Activated T-cell treated with anti-CD3 and anti-CD28 coated beads, Interleukin-2, amount 50 U/mL, for 72 hours (primary cell): ENCODE results near the gene ADH4. TPM values are rescaled to one million over a fixed set of nuclear protein-coding genes. Genes with fewer than 3 reads are reported as not detected.

Experiments used
- ATAC-seq, 2 donors: fragments of 150-1000 bp; cut with Tn5 transposase; replicated peaks in 1 of 2; 2 replicates each; pipeline ENCODE4 v1.10.0; 2021; ENCODE audit warnings: moderate library complexity in 2 of 2, mild to moderate bottlenecking in 1 of 2
- DNase-seq, 2 donors: peaks; one replicate each; pipeline ENCODE4 v3.0.0; 2021 to 2022; ENCODE audit warnings: mixed read lengths in 1 of 2
- H3K27ac Mint-ChIP-seq: one replicate; pipeline ENCODE4 v1.8.0; 2022; ENCODE audit warnings: mild to moderate bottlenecking, moderate library complexity, mixed read lengths
- H3K27me3 Mint-ChIP-seq: one replicate; pipeline ENCODE4 v1.8.0; 2022; ENCODE audit warnings: low read depth, mixed read lengths
- H3K36me3 Mint-ChIP-seq, 2 donors: one replicate each; pipeline ENCODE4 v1.8.0; 2022; ENCODE audit warnings: mixed read lengths in 2 of 2, mild to moderate bottlenecking in 1 of 2; ENCODE audit not compliant: insufficient read depth in 2 of 2
- H3K4me1 Mint-ChIP-seq: one replicate; pipeline ENCODE4 v1.8.0; 2022; ENCODE audit warnings: low read depth, mixed read lengths
- H3K4me3 Mint-ChIP-seq, 2 donors: one replicate each; pipeline ENCODE4 v1.8.0; 2022; ENCODE audit warnings: mild to moderate bottlenecking in 2 of 2, mixed read lengths in 2 of 2, moderate library complexity in 2 of 2
- H3K9me3 Mint-ChIP-seq, 2 donors: one replicate each; pipeline ENCODE4 v1.8.0; 2022; ENCODE audit warnings: mixed read lengths in 2 of 2
- total RNA-seq, 2 donors: library from RNA; stranded (reverse); gene quantifications; one replicate each; pipeline ENCODE4 v1.2.3, GENCODE V29; 2022

ADH4 gene
- total RNA-seq, 2 donors from 2014 or later: not detected

DNA sequence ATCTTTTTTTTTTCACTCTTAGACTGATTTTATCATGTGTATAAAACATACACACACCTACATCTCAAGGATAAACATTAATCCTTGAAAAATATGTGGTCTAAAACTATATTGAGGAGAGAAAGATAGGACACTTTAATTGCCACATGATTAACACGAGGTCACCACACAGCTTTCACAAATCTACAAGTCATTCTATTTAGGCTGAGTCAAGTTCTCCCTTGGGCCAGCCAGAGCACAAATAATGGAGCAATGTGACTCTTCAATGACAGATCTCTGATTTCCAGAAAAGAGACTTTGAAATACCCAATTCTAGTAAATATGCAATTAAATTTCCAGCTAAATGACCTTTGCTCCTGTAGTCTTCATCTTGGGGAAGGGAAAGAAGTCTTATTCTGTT is 12.9 kb upstream of the ADH4 start:
- Mint-ChIP-seq H3K36me3 (no peaks in the 10 kb centered on the region), H3K27me3 (no peaks in the 10 kb centered on the region), H3K27ac (no peak overlapping the region), H3K9me3 (no peaks in the 10 kb centered on the region), H3K4me1 (no peaks in the 10 kb centered on the region), H3K4me3 (no peak overlapping the region)
- no peak for ATAC-seq
- DNase-seq: no peak

GRCh38 chr4:99154658-99155342 is 10.7 kb upstream of the ADH4 start:
- H3K4me1 Mint-ChIP-seq: no peaks in the 10 kb centered on the region
- H3K9me3 Mint-ChIP-seq: no peaks in the 10 kb centered on the region
- no peak overlapping the region for H3K4me3 Mint-ChIP-seq
- H3K27me3 Mint-ChIP-seq: no peaks in the 10 kb centered on the region
- ATAC-seq (no peak), DNase-seq (no peak)
- H3K36me3 Mint-ChIP-seq: no peaks in the 10 kb centered on the region
- no peak overlapping the region for H3K27ac Mint-ChIP-seq

- H3K36me3 Mint-ChIP-seq: no peaks in the 10 kb centered on the region
- H3K4me1 Mint-ChIP-seq: no peaks in the 10 kb centered on the region
- H3K27ac Mint-ChIP-seq: no peak overlapping the region
- no peak for ATAC-seq
- H3K27me3 Mint-ChIP-seq: no peaks in the 10 kb centered on the region
- no peak overlapping the region for H3K4me3 Mint-ChIP-seq
- DNase-seq: no peak
- H3K9me3 Mint-ChIP-seq: no peaks in the 10 kb centered on the region
Measured at GRCh38 chr4:99151995-99152394, 7.9 kb upstream of the ADH4 start.

- no peaks in the 10 kb centered on the region for H3K9me3 Mint-ChIP-seq
- no peak overlapping the region for H3K27ac Mint-ChIP-seq
- DNase-seq: no peak
- no peaks in the 10 kb centered on the region for H3K36me3 Mint-ChIP-seq
- no peaks in the 10 kb centered on the region for H3K27me3 Mint-ChIP-seq
- H3K4me3 Mint-ChIP-seq: no peak overlapping the region
- H3K4me1 Mint-ChIP-seq: no peaks in the 10 kb centered on the region
- no peak for ATAC-seq
Measured at GRCh38 chr4:99151452-99151851, 7.4 kb upstream of the ADH4 start.

- H3K4me3 Mint-ChIP-seq: no peak overlapping the region
- no peaks in the 10 kb centered on the region for H3K4me1 Mint-ChIP-seq
Measured at GRCh38 chr4:99149426-99150019, 5.4 kb upstream of the ADH4 start.

DNA sequence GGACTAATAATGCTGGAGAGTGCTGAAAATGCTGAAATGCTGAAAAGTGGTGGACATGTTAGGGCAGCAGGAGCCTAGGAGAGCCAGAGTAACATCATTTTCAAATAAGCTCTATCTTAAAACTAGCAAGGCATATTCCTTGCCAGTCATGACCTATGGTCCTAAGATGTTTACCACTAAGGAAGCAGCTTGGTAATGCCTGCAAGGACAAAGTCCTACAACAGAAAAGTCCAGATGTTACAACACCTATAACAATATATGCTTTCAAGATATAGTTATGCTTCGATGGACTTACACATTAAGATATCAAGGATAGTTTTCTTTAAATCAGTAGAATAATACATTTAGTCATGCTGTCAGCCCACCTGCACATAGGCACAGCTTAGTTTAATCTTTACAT is 4.5 kb upstream of the ADH4 start:
- no peak overlapping the region for H3K27ac Mint-ChIP-seq
- no peaks in the 10 kb centered on the region for H3K27me3 Mint-ChIP-seq
- H3K4me3 Mint-ChIP-seq: no peak overlapping the region
- H3K36me3 Mint-ChIP-seq: no peaks in the 10 kb centered on the region
- no peak for DNase-seq
- ATAC-seq: no peak
- no peaks in the 10 kb centered on the region for H3K9me3 Mint-ChIP-seq
- no peaks in the 10 kb centered on the region for H3K4me1 Mint-ChIP-seq

More at GRCh38 chr4:99149426-99150019, 5.4 kb upstream of the ADH4 start:
- DNase-seq (no peak), ATAC-seq (no peak)
- H3K9me3 Mint-ChIP-seq: no peaks in the 10 kb centered on the region
- no peaks in the 10 kb centered on the region for H3K36me3 Mint-ChIP-seq
- H3K27ac Mint-ChIP-seq: no peak overlapping the region
- H3K27me3 Mint-ChIP-seq: no peaks in the 10 kb centered on the region

GRCh38 chr4:99144587-99144986 is 490 bp upstream of the ADH4 start:
- no peaks in the 10 kb centered on the region for H3K9me3 Mint-ChIP-seq
- no peak overlapping the region for H3K27ac Mint-ChIP-seq
- no peaks in the 10 kb centered on the region for H3K4me1 Mint-ChIP-seq
- no peaks in the 10 kb centered on the region for H3K27me3 Mint-ChIP-seq
- H3K4me3 Mint-ChIP-seq: no peak overlapping the region
- DNase-seq: no peak
- no peak for ATAC-seq
- H3K36me3 Mint-ChIP-seq: no peaks in the 10 kb centered on the region

- Mint-ChIP-seq H3K9me3 (no peaks in the 10 kb centered on the region), H3K27ac (no peak overlapping the region), H3K4me3 (no peak overlapping the region), H3K27me3 (no peaks in the 10 kb centered on the region), H3K36me3 (no peaks in the 10 kb centered on the region), H3K4me1 (no peaks in the 10 kb centered on the region)
- no peak for DNase-seq
- no peak for ATAC-seq
Measured at GRCh38 chr4:99136329-99136728, 7.8 kb downstream of the ADH4 start.

DNA sequence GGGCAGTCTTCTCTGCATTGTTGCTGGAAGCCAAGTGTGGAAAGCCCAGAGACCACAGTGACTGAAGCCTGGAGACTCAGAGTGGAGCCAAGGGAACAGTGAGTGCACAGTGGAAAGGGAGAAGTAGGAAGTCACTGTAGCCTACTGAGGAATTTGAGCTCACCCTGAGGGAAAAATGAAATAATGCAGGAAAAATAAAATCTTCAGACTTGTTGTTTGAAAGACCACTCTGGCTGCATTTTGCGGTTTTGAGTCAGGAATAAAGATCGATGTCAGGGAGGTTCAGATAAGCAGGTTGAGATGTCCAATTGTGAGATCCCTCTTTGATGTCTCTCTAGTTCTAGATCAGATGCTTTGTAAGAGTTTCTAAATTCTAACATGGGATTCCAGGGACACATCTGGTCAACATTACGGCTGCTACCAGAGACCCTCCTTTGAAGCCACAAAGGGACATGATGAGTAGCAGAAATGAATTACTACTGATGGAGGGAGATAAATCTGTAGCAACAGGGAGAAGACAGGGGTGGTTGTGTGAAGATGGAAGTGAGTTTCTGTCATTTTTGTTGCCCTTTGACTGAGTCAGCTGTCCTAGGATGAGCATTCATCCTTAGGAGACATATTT is 8.4 kb downstream of the ADH4 start:
- Mint-ChIP-seq H3K4me3 (no peak overlapping the region), H3K27me3 (no peaks in the 10 kb centered on the region), H3K9me3 (no peaks in the 10 kb centered on the region), H3K36me3 (no peaks in the 10 kb centered on the region), H3K27ac (no peak overlapping the region), H3K4me1 (no peaks in the 10 kb centered on the region)
- ATAC-seq (no peak), DNase-seq (no peak)

DNA sequence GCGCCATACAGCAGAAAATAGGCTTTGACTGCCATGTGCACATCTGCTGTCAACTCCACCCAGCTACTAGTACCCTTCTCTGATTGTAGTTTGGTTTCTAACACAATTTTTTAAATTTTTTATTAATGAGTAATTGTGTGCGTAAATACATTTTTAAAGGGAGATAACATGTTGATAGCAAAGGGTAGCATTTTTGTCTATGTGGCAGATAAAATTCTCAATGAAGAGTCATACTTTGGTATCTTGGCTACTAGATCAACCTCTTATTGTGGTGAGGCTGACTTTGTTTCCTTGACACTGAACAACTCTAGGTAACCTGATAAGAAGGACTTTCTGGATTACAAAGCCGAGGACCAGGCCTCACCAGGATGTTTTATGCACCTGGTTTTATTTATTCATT is 9.5 kb downstream of the ADH4 start:
- H3K9me3 Mint-ChIP-seq: no peaks in the 10 kb centered on the region
- H3K36me3 Mint-ChIP-seq: peaks cover 0 to 1% of the 10 kb centered on the region in 2 donors
- no peaks in the 10 kb centered on the region for H3K4me1 Mint-ChIP-seq
- no peak overlapping the region for H3K4me3 Mint-ChIP-seq
- H3K27ac Mint-ChIP-seq: no peak overlapping the region
- ATAC-seq (no peak), DNase-seq (no peak)
- H3K27me3 Mint-ChIP-seq: no peaks in the 10 kb centered on the region

DNA sequence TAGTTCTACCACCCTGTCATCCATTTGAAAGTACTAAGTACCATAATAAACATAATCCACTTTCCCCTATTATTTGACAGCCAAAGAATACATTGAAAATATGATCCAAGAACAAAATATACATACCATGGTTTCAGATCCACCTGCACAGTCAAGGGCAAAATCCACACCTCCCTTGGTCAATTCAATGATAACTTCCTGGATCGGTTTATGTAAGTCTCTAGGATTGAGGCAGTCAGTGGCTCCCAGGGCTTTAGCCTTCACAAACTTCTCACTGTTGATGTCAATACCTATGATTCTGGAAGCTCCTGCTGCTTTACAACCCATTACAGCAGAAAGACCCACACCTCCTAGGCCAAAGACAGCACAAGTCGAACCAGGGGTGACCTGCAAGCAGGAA is 12.7 kb downstream of the ADH4 start:
- peaks cover 0 to 1% of the 10 kb centered on the region in 2 donors for H3K36me3 Mint-ChIP-seq
- H3K9me3 Mint-ChIP-seq: no peaks in the 10 kb centered on the region
- H3K27ac Mint-ChIP-seq: no peak overlapping the region
- DNase-seq (no peak), ATAC-seq (no peak)
- H3K27me3 Mint-ChIP-seq: no peaks in the 10 kb centered on the region
- no peaks in the 10 kb centered on the region for H3K4me1 Mint-ChIP-seq
- no peak overlapping the region for H3K4me3 Mint-ChIP-seq

DNA sequence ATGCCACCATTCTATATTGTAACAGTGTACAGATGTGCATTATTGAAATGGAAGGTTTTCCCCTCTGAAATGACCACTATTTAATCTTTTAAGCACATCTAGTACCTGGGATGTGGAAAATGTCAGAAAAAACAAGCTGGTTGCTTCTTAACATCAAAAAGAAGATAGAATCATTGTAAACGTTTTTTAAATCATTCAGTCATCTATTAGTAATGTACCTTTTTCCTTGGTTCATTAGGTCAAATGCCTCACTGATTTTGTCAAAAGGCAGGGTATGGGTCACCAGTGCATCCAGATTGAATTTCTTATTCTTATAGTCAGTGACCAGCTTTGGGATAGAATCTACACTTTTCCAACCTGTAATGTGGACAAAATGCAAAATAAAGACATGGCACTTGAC is 17.7 kb downstream of the ADH4 start:
- DNase-seq (no peak), ATAC-seq (no peak)
- Mint-ChIP-seq H3K27me3 (no peaks in the 10 kb centered on the region), H3K36me3 (peaks cover 0 to 1% of the 10 kb centered on the region in 2 donors), H3K9me3 (no peaks in the 10 kb centered on the region), H3K27ac (no peak overlapping the region), H3K4me1 (no peaks in the 10 kb centered on the region), H3K4me3 (no peak overlapping the region)

GRCh38 chr4:99121008-99121407 is 23.1 kb downstream of the ADH4 start:
- no peak overlapping the region for H3K27ac Mint-ChIP-seq
- H3K9me3 Mint-ChIP-seq: no peaks in the 10 kb centered on the region
- H3K4me3 Mint-ChIP-seq: no peak overlapping the region
- H3K36me3 Mint-ChIP-seq: no peaks in the 10 kb centered on the region
- H3K27me3 Mint-ChIP-seq: no peaks in the 10 kb centered on the region
- H3K4me1 Mint-ChIP-seq: no peaks in the 10 kb centered on the region
- DNase-seq (no peak), ATAC-seq (no peak)

DNA sequence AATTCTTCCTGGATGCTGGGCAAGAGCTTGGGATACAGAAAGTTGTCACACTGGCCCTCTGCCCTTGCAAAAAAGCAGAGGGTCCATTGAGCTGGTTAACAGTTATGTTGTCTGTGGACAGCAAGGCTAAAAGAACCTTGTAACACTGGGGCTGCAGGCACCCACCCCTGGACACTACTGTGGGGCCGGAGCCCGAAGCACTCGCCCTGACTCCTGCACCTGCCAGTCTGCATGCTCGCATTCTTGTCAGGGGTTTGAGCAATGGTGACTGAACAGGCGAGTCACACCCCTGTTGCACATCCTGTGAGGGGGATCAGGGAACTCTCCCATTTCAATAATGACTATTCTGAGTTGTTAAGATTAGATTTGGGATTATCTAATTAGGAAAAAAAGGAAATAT is 23.6 kb downstream of the ADH4 start:
- ATAC-seq (no peak), DNase-seq (no peak)
- Mint-ChIP-seq H3K4me1 (no peaks in the 10 kb centered on the region), H3K27me3 (no peaks in the 10 kb centered on the region), H3K4me3 (no peak overlapping the region), H3K27ac (no peak overlapping the region), H3K9me3 (no peaks in the 10 kb centered on the region), H3K36me3 (no peaks in the 10 kb centered on the region)
